Renal cortical epithelial cell (primary cell): ENCODE results near the gene DCBLD2. TPM values are rescaled to one million over a fixed set of nuclear protein-coding genes. Genes with fewer than 3 reads are reported as not detected.

Experiments used
- DNase-seq: peaks from one replicate; pipeline ENCODE4 v3.0.0-alpha.2; 2011; ENCODE audit warnings: low read depth
- total RNA-seq: library from RNA; depleted of rRNA; stranded (reverse); fragments of >200 nt; gene quantifications from 2 replicates; pipeline ENCODE4 v1.2.3, GENCODE V29; 2014

DCBLD2 gene
- total RNA-seq, result 391 and 1,095 TPM in 2 replicates

DNA sequence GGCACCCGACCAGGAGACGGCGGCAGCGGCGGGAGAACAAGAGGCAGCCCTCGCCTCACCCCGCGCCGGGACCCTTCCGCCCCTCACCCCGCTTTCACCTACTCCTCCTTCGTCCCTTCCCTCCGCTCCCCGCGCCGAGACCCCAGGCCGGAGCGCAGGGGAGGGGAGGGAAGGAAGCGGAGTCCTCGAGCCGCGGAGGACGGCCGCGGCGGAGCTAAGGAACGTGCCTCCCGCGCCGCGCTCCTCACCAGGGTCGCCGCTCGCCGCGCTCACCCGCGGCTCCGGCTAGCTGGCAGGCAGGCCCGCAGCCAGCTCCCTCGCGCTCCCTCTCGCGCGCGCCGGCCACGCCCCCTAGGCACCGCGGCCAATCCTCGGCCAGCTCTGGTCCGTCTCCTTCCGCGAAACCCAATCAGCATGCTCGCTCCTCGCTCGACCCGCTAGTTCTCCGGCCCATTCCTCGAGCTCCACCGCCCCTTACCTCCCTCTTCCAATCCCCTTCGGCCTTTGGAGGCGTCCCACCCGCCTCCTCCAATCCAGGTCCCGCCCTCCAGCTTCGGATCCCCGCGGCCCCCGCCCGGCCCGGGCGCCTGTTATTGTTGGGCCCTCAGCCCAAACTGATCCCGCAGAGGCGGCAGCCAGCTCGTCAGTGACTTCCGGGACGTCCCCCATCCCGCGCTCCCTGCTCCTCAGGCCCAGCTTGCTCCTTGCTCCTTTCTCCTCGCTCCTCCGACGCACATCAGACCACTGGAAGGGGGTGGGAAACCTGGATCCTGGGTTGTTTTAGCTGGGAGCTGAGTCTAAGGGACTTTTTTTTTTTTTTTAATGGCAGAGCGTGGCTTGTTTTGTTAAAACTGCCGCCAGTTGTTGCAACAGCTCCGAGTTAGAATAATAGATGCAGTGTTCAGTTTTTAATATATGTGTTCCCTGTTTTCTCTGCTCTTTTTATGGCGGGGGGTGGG, at the start of gene DCBLD2:
TSS of gene DCBLD2 (minus strand) at position 304 of the 959 bp plus-strand sequence. CDS start 369 bp downstream, outside the sequence.
- peak; percentile 96 for DNase-seq

GRCh38 chr3:98945666-98946065, 44.2 kb upstream of the DCBLD2 start:
- DNase-seq, result no peak

GRCh38 chr3:98945101-98945524, 43.6 kb upstream of the DCBLD2 start:
- no peak for DNase-seq

DNA sequence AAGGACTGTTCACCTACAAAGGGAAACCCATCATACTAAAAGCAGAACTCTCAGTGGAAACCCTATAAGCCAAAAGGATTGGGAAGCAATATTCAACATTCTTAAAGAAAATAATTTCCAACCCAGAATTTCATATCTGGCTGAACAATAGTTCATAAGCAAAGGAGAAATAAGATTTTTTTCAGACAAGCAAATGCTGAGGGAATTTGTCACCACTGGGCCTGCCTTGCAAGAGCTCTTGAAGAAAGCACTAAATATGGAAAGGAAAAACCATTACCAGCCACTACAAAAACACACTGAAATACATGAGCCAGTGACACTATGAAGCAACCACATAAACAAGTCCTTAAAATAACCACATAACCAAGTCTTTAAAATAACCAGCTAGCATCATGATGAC, 28.9 kb upstream of the DCBLD2 start:
- no peak for DNase-seq

DNA sequence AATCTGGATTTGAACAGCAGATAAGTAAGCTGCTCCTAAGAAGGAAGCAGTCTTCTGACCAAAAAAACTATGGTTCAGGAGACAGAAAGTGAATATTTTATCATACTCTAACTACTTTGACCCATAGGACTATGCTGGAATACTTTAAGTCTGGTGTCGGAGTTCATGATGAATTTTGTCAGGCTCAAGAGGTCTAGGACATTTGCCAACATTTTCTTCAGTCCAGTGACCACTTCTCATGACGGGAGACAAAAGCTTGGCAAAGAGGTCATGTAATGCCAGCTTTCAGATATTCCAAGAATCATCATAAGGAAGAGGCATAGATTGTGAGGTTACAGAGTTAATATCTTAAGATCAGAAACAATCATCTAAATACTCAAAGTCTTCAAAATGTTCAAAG, 20.5 kb upstream of the DCBLD2 start:
- DNase-seq, result peak; percentile 59

GRCh38 chr3:98920166-98920565, 18.7 kb upstream of the DCBLD2 start:
- DNase-seq, result no peak

DNA sequence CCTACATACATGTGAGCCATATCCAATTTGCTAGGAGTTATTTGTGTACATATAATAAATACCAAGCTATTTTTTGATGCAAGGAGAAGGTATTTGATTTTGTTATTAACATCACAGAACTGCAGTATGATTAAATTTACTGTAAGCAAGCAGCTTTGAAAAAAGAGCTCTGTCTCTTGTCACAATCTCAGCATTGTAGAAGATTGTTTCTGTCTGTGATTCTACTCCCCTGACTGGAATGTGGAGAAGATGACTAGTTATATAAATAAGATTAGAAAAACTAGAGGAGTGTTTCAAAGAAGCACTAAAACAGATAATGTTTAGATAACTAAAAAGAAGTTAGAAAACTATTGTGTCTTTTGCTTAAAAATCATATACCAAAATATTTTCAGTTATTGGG, 17.1 kb upstream of the DCBLD2 start:
- no peak for DNase-seq

DNA sequence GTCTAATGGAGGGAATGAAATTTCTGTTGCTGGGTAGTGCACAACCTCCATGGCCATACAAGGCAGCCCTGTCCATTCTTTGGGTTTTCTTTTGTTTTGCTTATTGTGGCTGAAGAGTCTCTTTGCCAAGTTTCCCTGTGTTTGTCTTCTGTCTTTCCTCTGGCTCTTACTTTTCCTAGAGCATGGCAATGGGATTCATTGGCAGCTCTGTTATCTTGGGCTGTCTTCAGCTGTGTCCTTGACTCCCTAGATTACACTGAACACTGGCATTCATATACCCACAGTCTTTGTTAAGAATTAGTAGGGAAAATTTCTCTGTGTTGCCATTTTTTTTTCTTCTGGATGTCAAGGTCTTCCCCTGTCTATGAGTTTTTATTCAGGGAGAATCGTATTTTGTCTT, 16.1 kb upstream of the DCBLD2 start:
- DNase-seq, result no peak

GRCh38 chr3:98914210-98915080, 12.9 kb upstream of the DCBLD2 start:
- DNase-seq, result no peak

GRCh38 chr3:98912448-98912847, 11.0 kb upstream of the DCBLD2 start:
- DNase-seq, result no peak

GRCh38 chr3:98906230-98906629, 4.7 kb upstream of the DCBLD2 start:
- peak; percentile 76 for DNase-seq

DNA sequence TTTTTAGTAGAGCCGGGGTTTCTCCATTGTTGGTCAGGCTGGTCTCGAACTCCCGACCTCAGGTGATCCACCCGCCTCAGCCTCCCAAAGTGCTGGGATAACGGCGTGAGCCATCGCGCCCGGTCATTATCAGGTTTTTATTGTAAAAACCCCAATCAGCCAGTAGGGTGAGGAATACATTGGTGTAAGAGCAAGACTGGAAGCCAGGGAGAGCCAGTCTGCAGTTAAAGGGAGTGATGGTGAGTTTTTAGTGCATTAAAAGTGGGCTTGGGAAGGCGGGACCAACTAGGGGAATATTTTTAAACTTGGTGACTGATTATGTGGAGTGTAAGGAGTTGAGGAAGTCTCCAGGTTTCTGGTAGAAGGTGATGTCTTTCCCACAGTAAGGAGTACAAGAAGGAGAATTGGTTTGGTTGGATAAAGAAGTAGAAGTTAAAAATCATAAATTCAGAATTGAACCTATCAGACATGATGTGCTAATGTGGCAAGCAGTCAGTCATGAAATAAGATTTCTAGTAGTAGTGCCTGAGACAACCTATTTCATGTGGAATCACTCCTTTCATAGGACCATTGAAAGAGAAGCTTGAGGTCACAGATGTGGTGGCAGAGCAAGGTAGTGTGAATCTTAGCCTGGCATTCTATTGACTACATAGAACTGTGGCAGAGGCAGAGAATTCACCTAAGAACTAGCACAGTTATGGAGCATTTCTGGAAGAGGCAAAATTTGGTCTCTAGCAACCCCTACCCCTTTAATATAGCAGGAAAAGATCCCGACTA, 2.4 kb upstream of the DCBLD2 start:
- DNase-seq, result peak; percentile 51

DNA sequence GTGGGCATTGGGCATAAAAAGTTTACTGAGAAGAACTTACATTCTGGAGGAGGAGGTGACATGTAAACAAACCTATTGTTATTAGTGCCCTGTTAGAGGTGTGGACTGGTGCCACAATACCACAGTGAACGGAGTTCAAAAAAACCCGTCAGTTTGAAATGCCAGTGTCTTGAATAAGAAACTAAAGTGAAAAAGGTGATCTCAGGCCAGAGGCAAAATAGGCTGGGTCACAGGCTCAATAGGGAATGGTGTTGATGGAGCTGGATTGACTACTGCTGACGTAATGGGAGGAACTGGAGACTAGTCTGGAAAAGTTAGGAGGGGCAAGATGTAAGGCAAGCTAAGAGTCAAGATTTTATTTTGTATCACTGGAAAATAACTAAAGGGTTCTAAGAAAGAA, 1.6 kb upstream of the DCBLD2 start:
- DNase-seq, result peak; percentile 91

GRCh38 chr3:98902351-98902740, 851 bp upstream of the DCBLD2 start:
- DNase-seq, result no peak

GRCh38 chr3:98901119-98901391, 440 bp downstream of the DCBLD2 start:
- DNase-seq, result no peak

DNA sequence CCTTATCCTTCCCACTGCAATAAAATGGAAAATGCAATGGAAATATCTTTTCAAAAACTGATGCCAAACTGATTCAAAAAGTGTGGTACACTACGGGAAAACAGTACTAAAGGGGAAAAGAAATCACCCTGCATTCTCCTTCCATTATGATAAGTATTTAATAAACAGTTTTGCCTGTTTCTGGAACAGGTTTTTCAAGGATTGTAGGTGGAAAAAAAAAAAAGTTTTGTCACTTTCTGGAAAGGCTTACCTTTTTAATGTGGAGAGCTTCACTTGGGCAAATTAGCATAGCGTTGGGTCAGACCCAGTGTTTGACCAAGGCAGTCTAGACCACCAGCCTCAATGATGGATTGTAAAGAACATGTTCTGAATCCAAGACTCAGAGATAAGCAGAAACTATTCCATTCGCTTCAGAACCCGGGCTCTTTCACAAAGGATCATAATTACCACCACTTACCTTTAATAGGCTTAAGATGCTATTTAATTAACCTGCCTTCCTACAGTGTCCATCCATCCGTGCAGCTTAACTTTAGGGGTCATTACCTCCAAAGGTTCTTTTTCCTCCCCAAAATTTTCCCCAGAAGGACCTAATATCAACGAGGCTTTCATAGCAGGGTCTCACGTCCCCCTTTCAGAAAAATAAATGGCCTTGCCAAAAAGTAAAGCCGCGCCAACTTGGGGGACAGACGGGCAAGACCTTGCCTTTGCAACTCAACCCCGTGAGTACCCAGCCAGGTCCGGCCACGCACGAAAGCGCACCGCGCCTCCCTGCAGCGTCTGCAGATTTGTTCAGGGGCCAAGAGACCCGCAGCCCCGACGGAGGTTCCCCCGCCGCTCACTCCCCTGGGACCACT, 1.0 kb downstream of the DCBLD2 start:
- no peak for DNase-seq

GRCh38 chr3:98897701-98898100, 3.8 kb downstream of the DCBLD2 start:
- DNase-seq, result no peak

- no peak for DNase-seq
Measured at GRCh38 chr3:98894791-98895576, 6.5 kb downstream of the DCBLD2 start.

DNA sequence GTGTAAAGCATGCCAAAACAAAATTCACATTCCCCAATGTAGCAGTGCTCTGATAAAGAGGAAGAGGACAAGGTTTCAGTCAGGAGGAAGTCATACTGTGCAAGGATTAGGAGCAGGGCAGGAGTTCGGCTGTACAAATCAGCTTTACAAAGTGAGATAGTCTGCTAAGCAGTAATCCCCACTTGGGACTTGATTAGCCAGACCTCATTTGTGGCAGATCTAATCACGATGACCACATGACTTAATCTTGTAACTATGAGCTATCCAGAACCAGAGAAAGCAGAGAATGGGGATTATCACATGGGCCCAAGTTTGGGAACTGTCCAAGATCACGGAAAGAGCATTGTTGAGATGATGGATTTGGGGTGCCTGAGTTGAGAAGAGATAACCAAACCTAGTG, 7.8 kb downstream of the DCBLD2 start:
- DNase-seq, result no peak

DNA sequence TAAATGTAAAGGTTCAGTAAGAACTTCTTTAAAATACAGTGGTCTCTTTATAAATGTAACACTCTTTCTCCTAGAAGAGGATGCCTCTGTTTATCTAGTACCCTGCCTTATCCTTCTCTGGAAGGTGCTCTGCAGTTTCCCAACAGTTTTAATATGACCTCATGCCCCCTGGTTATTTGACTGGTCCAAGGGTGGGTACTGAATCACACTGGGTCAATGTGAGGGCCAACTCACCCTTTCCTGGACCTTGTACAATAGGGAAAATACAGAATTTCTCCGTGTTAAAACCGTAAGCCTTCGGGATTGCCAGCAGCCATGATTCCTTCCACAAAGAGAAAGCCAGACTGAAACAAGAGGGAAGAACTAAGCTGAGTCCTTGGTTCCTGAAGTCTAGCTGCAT, 9.2 kb downstream of the DCBLD2 start:
- no peak for DNase-seq
